ENCODE measurements around the gene ARHGEF28.

DNA sequence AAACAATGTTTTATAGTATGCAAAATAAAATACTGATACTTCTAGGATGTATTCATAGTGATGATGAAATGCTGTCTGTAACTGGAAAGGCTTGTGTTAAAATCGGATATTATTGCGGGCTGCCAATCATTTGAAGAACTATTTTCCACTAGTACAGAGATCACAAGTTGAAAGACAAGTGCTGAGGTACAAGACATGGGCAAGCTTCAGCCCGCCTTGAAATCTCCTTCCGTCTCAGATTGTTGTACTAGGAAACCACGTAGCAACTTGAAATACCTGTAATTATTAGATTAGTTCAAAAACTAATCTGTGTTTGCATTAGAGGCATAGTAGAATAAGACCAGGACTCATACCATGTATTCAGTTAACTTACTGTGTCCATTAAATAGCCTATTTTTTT lies 218.2 kb downstream of the ARHGEF28 start:
- TF ChIP-seq, protein P1, sequence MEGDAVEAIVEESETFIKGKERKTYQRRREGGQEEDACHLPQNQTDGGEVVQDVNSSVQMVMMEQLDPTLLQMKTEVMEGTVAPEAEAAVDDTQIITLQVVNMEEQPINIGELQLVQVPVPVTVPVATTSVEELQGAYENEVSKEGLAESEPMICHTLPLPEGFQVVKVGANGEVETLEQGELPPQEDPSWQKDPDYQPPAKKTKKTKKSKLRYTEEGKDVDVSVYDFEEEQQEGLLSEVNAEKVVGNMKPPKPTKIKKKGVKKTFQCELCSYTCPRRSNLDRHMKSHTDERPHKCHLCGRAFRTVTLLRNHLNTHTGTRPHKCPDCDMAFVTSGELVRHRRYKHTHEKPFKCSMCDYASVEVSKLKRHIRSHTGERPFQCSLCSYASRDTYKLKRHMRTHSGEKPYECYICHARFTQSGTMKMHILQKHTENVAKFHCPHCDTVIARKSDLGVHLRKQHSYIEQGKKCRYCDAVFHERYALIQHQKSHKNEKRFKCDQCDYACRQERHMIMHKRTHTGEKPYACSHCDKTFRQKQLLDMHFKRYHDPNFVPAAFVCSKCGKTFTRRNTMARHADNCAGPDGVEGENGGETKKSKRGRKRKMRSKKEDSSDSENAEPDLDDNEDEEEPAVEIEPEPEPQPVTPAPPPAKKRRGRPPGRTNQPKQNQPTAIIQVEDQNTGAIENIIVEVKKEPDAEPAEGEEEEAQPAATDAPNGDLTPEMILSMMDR (IDR thresholded peaks at IDR 0.05) = no peak
- TF ChIP-seq POLR2A (IDR thresholded peaks at IDR 0.05; ENCODE audit: low read depth) = no peak
